Activated naive CD4-positive, alpha-beta T cell treated with Interleukin-2 at 50 U/mL for 16 hours (primary cell): Measurements from ENCODE around the gene PDIA5.
"Not testable (repeated sequence)": the region's sequence is repeated elsewhere in the genome, so short reads cannot be mapped to it uniquely, and the experiment has no call there.

Experiments used
- DNase-seq: peaks from one replicate; pipeline ENCODE4 v3.0.0-alpha.2; 2020

Gene PDIA5

GRCh38 chr3:123151853-123152420 is 85.1 kb downstream of the PDIA5 start:
- DNase-seq, result not testable (repeated sequence)

DNA sequence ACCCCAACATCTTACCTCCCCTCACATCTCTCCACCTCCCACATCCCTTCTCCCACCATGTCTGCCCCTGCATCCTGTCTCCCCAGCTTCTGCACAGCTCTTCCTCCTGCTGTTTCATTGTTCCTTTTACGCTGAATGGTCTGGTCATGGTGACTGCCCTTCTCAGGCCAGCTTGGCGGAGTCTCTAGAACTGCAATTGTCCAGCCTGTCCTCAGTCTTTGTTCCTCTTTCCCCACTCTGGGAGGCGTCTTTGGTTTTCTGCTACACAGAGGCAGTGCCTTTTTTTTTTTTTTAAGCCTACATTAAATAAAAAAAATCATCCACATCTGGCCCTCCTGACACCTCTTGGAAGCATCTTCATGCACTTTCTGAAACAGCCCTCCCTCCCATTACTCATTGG is 85.9 kb downstream of the PDIA5 start:
- DNase-seq, result no peak

GRCh38 chr3:123153125-123154019 is 86.5 kb downstream of the PDIA5 start:
- DNase-seq, result no peak

DNA sequence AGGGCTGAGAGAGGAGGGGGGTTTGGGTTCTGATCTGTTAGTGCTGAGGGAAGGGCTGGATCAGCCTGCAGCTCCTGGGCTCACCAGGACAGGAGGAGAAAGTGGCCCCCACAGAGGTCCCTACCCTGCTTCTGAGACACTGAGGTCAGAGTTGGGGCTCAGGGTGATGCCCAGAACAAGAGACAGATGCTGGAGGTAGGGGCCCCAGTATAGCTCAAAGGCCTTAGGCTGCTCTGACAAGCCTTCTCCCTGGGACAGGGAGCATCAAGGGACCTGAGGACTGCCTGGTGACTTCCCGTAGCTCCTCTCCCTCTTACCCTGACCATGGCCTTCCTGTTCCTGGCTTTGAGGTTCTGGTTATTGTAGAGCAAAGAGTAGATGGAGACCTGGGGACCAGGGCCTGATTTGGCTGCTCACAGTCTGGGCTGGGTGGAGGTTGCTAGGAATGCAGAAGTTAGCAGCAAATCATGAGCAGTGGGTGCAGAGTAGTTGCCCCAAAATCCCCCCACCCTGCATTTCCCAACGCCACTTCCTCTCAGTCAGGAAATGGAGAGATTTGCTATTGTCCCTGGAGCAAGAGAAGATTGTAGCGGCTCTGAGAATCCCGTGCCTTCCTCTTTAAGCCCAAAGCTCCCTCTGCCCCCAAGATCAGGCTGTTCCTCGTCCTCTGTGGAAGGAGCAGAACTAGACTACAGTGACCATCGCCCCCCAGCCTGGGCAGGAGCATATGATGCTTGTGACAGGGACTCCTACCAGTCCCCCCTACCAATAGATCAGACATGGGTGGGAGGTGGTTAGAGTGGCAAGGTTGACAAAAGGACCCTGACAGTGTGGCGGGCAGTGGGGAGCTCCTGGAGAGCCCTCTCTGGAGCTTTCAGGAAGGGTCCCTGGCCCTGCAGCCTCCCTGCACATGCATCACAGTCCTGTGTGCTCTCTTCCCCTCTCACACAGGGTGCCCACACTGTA is 87.5 kb downstream of the PDIA5 start:
- no peak for DNase-seq

DNA sequence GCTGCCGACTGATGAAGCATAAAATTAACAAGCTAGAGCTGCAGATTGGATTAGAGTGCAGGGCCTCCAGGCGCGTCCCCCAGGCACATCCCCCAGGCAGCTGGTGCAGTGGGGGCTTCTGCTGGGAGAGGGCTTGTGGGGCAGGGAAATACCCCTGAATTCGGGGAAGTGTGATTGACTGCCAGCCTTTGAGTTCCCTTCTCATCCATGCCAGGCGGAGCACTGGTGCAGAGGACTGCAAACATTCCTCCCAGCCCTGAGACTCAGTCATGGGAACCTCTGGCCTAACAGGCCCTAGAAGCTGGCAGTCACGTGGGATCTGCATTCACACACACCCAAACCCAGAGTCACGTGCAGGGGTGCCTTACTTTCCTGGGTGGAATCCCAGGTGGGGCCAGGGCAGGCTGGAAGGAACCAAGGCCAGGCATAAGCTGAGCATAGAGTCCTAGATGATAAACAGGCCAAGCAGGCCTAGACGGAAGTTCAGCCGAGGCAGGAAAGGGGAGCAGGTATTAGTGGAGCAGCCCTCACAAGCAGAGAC is 88.7 kb downstream of the PDIA5 start:
- no peak for DNase-seq

- no peak for DNase-seq
These were observed 89.6 kb downstream of the PDIA5 start for GRCh38 chr3:123156276-123156995.

GRCh38 chr3:123157209-123157597 is 90.4 kb downstream of the PDIA5 start:
- DNase-seq, result no peak

DNA sequence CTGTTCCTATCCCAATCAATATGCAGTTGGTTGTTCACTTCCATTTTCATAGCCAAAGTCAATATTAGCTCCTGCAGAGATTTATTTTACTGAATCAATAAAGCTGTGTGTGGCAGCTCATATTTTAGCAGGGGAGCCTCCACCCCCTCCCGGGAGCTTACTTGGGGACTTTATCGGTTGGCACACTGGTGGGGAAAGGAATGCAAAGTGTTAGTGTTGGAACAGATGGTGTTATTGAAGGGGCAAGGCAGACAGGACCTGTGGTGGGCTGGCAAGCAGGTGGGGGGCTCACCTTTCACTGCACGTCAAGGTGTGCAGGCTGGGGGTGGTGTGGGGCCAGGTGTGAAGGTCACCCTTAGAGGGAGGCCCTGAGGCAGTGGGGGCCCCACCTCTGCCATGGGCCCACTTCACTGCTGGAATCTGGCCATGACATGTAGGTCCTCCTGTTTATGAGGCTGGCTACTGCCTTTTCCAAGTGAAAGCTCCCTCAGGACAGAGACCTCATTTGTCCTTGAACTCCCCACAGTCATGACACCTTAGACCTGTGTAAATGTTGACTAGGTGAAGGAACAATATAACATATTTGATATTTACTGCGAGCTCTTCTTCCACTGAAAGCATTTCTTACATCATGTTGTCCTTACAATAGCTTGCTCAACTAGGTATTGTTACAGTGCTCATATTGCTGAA is 90.9 kb downstream of the PDIA5 start:
- DNase-seq, result no peak

DNA sequence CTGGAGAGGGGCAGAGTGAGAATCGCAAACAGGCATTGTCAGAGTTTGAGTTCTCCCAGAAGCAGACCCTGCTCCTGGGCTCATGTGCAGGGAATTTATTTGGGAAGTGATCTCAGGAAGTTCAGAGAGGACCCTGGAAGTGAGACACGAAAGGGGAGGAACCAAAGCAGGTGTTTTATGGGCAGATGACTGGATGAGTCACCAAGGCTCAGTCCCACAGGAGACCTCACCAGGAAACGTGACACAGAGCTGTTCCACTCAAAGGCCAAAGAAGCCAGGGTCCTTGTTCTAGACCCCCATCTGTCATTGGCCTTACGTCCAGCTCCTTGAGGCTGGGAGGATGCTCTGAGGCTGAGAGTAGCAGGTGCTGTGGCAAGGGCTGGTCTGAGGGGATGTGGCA is 91.5 kb downstream of the PDIA5 start:
- DNase-seq, result no peak

DNA sequence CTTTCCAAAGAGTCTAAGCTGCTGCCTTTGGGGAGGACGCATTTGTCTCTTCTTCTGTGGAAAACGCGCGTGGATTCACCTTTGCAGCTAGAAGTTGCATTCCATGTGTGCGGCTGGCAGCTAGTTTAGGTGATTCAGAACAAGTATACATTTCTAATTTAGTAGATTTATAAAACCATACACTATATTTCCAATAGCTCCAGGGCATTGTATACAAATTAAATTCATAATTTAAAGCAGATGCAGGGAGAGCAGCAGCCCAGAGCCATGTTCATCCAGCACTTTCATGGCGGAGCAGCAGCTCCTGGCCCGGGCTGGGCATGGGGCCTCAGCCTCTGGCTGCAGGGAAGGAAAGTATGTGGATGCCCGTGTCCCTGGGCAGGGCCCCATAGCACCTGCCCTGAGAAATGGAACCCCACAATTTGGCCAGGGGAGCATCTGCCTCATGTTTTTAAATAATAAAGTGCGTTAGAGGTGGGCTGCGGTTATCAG is 92.1 kb downstream of the PDIA5 start:
- DNase-seq, result no peak

DNA sequence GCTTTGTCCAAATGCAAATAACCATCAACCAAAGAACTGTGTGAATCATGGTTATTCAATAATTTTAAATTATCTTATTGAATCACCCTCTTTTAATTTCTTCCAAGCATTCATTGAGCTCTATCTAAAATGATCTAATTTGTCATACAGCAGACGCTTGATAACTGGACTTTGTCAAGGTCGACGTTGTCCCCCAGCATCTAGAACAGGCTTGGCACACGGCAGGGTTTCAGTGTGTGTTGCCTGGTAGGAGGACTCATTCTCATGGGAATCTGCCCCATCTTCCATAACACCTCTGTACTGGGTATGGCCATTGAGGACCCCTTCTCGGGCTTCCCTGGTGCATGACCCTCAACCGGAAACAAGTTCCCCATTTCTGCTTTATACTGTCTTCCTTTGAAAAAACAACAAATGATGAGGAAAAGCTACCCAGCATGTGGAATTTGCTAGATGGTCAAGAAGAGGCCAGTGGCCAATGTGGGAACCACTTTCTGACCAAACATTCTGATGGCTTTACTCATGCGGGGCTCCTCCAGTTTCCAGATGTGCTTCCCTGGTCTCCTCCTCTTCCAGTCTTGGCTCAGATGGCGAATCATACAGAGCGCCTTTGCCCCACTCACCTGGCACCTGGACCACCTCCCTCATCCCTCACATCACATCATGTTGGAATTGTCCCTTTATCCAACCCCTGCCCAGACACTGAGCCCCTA is 93.3 kb downstream of the PDIA5 start:
- no peak for DNase-seq

DNA sequence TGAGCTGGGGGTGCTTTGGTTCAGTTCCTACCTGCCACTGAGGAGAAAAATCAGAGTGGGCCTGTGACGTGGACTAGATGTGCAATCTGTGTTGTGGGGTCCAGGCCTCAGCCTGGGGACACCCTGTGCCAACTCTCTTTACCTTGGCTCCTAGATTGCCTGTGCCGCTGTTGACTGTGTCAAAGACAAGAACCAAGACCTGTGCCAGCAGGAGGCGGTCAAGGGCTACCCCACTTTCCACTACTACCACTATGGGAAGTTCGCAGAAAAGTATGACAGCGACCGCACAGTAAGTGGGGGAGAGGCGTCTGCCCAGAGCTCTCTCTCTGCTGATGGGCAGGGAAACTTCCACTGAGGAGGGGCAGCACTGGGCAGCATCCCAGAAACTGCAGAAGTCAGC is 94.3 kb downstream of the PDIA5 start:
- no peak for DNase-seq

DNA sequence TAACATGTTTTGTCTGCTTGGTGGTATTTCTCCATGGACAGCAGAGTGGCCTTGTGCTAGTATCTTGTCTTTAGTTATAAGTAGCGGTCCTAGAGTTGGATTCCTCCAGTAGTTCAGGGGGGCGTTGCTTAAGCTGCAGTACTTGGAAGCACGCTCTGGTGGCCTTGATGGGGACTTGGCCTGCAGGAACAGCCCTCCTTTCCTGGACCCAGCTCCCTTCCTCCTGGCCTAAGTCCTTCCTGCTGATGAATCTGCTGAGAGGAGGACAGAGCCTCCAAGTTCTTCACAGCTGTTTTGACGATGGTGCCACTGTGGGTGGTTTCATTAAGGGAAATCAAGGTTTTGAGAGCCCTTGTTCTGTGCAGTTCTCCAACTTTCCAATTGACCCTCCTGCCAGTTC is 96.3 kb downstream of the PDIA5 start:
- no peak for DNase-seq

- no peak for DNase-seq
These were observed 98.3 kb downstream of the PDIA5 start for GRCh38 chr3:123165163-123165562.

- DNase-seq, result no peak
These were observed 100.9 kb downstream of the PDIA5 start for GRCh38 chr3:123167686-123168085.

DNA sequence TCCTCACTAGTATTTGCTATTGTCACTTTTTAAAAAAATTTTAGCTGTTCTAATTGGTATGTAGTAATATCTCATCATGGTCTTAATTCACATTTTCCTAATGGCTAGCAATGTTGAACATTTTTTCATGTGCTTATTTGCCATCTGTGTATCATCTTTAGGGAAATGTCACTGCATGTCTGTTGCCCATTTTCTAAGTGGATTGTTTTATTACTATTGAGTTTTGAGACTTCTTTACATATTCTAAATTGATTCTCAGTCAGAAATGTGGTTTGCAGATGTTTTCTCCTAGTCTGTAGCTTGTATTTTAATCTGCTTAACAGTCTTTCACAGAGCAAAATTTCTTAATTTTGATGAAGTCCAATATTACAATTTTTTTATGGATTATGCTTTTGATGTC is 101.3 kb downstream of the PDIA5 start:
- no peak for DNase-seq

DNA sequence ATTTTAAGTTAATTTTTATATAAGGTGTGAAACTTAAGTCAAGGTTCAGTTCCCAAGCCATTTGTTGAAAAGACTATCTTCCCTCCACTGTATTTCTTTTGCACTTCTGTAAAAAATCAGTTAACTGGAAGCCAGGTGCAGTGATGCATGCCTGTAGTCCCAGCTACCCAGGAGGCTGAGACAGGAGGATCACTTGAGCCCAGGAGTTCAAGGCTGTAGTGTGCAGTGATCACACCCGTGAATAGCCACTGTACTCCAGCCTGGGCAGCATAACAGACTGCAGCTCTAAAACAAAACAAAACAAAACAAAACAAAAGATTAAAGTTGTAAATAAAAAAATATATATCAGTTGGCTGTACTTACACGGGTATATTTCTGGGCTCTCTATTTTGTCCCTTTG is 101.8 kb downstream of the PDIA5 start:
- no peak for DNase-seq

DNA sequence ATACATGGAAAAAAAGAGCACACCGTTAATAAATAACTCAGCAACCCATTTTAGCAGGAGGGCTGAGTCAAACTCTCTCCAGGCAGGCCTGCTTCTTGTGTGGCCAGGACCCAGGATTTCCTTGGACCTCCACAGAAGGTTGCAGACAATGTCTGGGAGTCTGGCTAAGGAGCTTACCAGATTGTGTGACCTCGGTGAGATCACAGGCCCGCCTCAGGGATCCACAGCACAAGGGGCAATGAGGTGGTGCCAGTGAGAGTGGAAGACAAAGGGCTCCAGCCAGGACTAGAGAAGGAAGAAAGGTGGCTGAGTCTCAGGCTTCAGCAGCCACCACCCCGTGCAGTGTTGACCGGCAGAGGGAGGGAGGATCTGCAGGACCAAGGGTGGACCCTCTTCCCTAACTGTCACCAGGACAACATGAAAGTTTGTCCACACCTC is 102.7 kb downstream of the PDIA5 start:
- DNase-seq, result no peak

DNA sequence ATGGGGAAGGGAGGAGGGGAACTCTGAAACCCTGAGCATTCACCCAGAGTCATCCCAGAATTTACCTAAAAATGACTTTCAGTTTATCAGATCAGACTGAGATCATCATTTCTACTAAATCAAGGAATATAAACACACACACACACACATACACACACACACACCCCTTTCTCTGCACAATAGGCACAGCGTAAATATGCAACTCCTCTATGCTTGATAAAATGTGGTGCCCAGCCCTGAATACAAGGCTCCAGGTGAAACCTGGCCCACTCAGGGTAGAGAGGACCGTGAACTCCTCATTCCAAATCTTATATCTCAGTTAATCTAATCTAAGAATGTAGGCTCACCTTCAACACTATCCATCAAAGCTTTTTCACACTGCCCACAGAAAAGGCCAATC is 103.1 kb downstream of the PDIA5 start:
- DNase-seq, result no peak

GRCh38 chr3:123180791-123181190 is 114.0 kb downstream of the PDIA5 start:
- DNase-seq, result no peak

DNA sequence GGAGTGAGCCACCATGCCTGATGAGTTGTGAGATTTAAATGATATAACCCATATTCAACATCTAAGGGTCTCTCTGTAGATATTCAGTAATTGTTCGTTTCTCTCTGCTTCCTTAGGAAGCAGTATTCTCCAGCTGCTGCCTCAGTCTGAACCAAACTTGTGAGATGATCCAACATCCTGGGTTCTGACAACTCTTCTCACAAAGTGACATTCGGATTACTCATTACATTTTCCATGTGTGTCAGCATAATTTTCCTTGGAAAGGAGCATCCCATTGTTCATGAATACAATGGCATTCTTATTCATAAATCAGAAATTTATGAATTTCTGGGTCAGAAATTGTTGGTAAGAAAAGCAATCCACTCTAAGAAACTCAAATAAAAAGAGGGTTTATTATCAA is 119.9 kb downstream of the PDIA5 start:
- no peak for DNase-seq
